ENCODE data around the gene OPA1.

The OPA1 gene

GRCh38 chr3:193621127-193621526 is 28.1 kb downstream of the OPA1 start:
- Histone ChIP-seq H3K27me3 (ENCODE audit: low read depth, low read length) (no peaks in the 10 kb centered on the region), H3K36me3 (ENCODE audit: control insufficient read depth in 1 of 2, insufficient read depth in 2 of 2, low read length in 2 of 2) (peaks cover 18 to 19% of the 10 kb centered on the region in 2 donors), H3K9me3 (ENCODE audit: control insufficient read depth in 1 of 2, low read length in 2 of 2) (no peaks in the 10 kb centered on the region), H3K4me1 (ENCODE audit: control insufficient read depth in 1 of 2, insufficient read depth in 2 of 2, low read length in 2 of 2) (peaks cover 0 to 3% of the 10 kb centered on the region in 2 donors), H3K27ac (ENCODE audit: low read length) (no peak overlapping the region), H3K4me3 (ENCODE audit: low read depth in 1 of 2, low read length in 2 of 2) (no peak overlapping the region)

- no peaks in the 10 kb centered on the region for H3K9me3 ChIP-seq (ENCODE audit: control insufficient read depth in 1 of 2, low read length in 2 of 2)
- H3K27me3 ChIP-seq (ENCODE audit: low read depth, low read length): no peaks in the 10 kb centered on the region
- H3K27ac ChIP-seq (ENCODE audit: low read length): no peak overlapping the region
- peaks cover 0 to 4% of the 10 kb centered on the region in 2 donors for H3K4me1 ChIP-seq (ENCODE audit: control insufficient read depth in 1 of 2, insufficient read depth in 2 of 2, low read length in 2 of 2)
- H3K4me3 ChIP-seq (ENCODE audit: low read depth in 1 of 2, low read length in 2 of 2): no peak overlapping the region
- peaks cover 8 to 22% of the 10 kb centered on the region in 2 donors for H3K36me3 ChIP-seq (ENCODE audit: control insufficient read depth in 1 of 2, insufficient read depth in 2 of 2, low read length in 2 of 2)
Observed at GRCh38 chr3:193630005-193630404, 37.0 kb downstream of the OPA1 start.

GRCh38 chr3:193637831-193638230 is 44.8 kb downstream of the OPA1 start:
- Histone ChIP-seq H3K36me3 (ENCODE audit: control insufficient read depth in 1 of 2, insufficient read depth in 2 of 2, low read length in 2 of 2) (peaks cover 26 to 30% of the 10 kb centered on the region in 2 donors), H3K4me1 (ENCODE audit: control insufficient read depth in 1 of 2, insufficient read depth in 2 of 2, low read length in 2 of 2) (no peaks in the 10 kb centered on the region), H3K27ac (ENCODE audit: low read length) (no peak overlapping the region), H3K4me3 (ENCODE audit: low read depth in 1 of 2, low read length in 2 of 2) (no peak overlapping the region), H3K9me3 (ENCODE audit: control insufficient read depth in 1 of 2, low read length in 2 of 2) (no peaks in the 10 kb centered on the region), H3K27me3 (ENCODE audit: low read depth, low read length) (no peaks in the 10 kb centered on the region)

- Histone ChIP-seq H3K36me3 (ENCODE audit: control insufficient read depth in 1 of 2, insufficient read depth in 2 of 2, low read length in 2 of 2) (peaks cover 26 to 38% of the 10 kb centered on the region in 2 donors), H3K4me3 (ENCODE audit: low read depth in 1 of 2, low read length in 2 of 2) (no peak overlapping the region), H3K4me1 (ENCODE audit: control insufficient read depth in 1 of 2, insufficient read depth in 2 of 2, low read length in 2 of 2) (no peaks in the 10 kb centered on the region), H3K27ac (ENCODE audit: low read length) (no peak overlapping the region), H3K9me3 (ENCODE audit: control insufficient read depth in 1 of 2, low read length in 2 of 2) (no peaks in the 10 kb centered on the region), H3K27me3 (ENCODE audit: low read depth, low read length) (no peaks in the 10 kb centered on the region)
Observed at GRCh38 chr3:193638833-193639232, 45.8 kb downstream of the OPA1 start.

GRCh38 chr3:193640165-193640715 is 47.2 kb downstream of the OPA1 start:
- H3K36me3 ChIP-seq (ENCODE audit: control insufficient read depth in 1 of 2, insufficient read depth in 2 of 2, low read length in 2 of 2): peaks cover 31 to 50% of the 10 kb centered on the region in 2 donors
- H3K27me3 ChIP-seq (ENCODE audit: low read depth, low read length): no peaks in the 10 kb centered on the region

GRCh38 chr3:193640728-193641439 is 47.9 kb downstream of the OPA1 start:
- Histone ChIP-seq H3K4me1 (ENCODE audit: control insufficient read depth in 1 of 2, insufficient read depth in 2 of 2, low read length in 2 of 2) (peaks cover 0 to 5% of the 10 kb centered on the region in 2 donors), H3K36me3 (ENCODE audit: control insufficient read depth in 1 of 2, insufficient read depth in 2 of 2, low read length in 2 of 2) (peaks cover 24 to 50% of the 10 kb centered on the region in 2 donors)

More at GRCh38 chr3:193640165-193640715, 47.2 kb downstream of the OPA1 start:
- Histone ChIP-seq H3K4me3 (ENCODE audit: low read depth in 1 of 2, low read length in 2 of 2) (no peak overlapping the region), H3K4me1 (ENCODE audit: control insufficient read depth in 1 of 2, insufficient read depth in 2 of 2, low read length in 2 of 2) (peaks cover 0 to 5% of the 10 kb centered on the region in 2 donors), H3K9me3 (ENCODE audit: control insufficient read depth in 1 of 2, low read length in 2 of 2) (no peaks in the 10 kb centered on the region), H3K27ac (ENCODE audit: low read length) (no peak overlapping the region)

GRCh38 chr3:193641440-193641775 is 48.4 kb downstream of the OPA1 start:
- H3K9me3 ChIP-seq (ENCODE audit: control insufficient read depth in 1 of 2, low read length in 2 of 2): no peaks in the 10 kb centered on the region
- H3K36me3 ChIP-seq (ENCODE audit: control insufficient read depth in 1 of 2, insufficient read depth in 2 of 2, low read length in 2 of 2): peaks cover 20 to 48% of the 10 kb centered on the region in 2 donors
- no peak overlapping the region for H3K4me3 ChIP-seq (ENCODE audit: low read depth in 1 of 2, low read length in 2 of 2)
- no peaks in the 10 kb centered on the region for H3K27me3 ChIP-seq (ENCODE audit: low read depth, low read length)
- peaks cover 0 to 5% of the 10 kb centered on the region in 2 donors for H3K4me1 ChIP-seq (ENCODE audit: control insufficient read depth in 1 of 2, insufficient read depth in 2 of 2, low read length in 2 of 2)
- H3K27ac ChIP-seq (ENCODE audit: low read length): no peak overlapping the region

More at GRCh38 chr3:193640728-193641439, 47.9 kb downstream of the OPA1 start:
- H3K9me3 ChIP-seq (ENCODE audit: control insufficient read depth in 1 of 2, low read length in 2 of 2): no peaks in the 10 kb centered on the region
- H3K27me3 ChIP-seq (ENCODE audit: low read depth, low read length): no peaks in the 10 kb centered on the region
- no peak overlapping the region for H3K27ac ChIP-seq (ENCODE audit: low read length)
- H3K4me3 ChIP-seq (ENCODE audit: low read depth in 1 of 2, low read length in 2 of 2): no peak overlapping the region

GRCh38 chr3:193645806-193646205 is 52.8 kb downstream of the OPA1 start:
- no peaks in the 10 kb centered on the region for H3K27me3 ChIP-seq (ENCODE audit: low read depth, low read length)
- H3K27ac ChIP-seq (ENCODE audit: low read length): no peak overlapping the region
- no peaks in the 10 kb centered on the region for H3K9me3 ChIP-seq (ENCODE audit: control insufficient read depth in 1 of 2, low read length in 2 of 2)
- H3K4me1 ChIP-seq (ENCODE audit: control insufficient read depth in 1 of 2, insufficient read depth in 2 of 2, low read length in 2 of 2): peaks cover 0 to 5% of the 10 kb centered on the region in 2 donors
- peaks cover 17 to 57% of the 10 kb centered on the region in 2 donors for H3K36me3 ChIP-seq (ENCODE audit: control insufficient read depth in 1 of 2, insufficient read depth in 2 of 2, low read length in 2 of 2)
- no peak overlapping the region for H3K4me3 ChIP-seq (ENCODE audit: low read depth in 1 of 2, low read length in 2 of 2)

GRCh38 chr3:193648542-193649076 is 55.6 kb downstream of the OPA1 start:
- no peaks in the 10 kb centered on the region for H3K9me3 ChIP-seq (ENCODE audit: control insufficient read depth in 1 of 2, low read length in 2 of 2)
- peaks cover 21 to 60% of the 10 kb centered on the region in 2 donors for H3K36me3 ChIP-seq (ENCODE audit: control insufficient read depth in 1 of 2, insufficient read depth in 2 of 2, low read length in 2 of 2)
- no peak overlapping the region for H3K27ac ChIP-seq (ENCODE audit: low read length)
- H3K4me3 ChIP-seq (ENCODE audit: low read depth in 1 of 2, low read length in 2 of 2): no peak overlapping the region
- H3K4me1 ChIP-seq (ENCODE audit: control insufficient read depth in 1 of 2, insufficient read depth in 2 of 2, low read length in 2 of 2): peaks cover 0 to 5% of the 10 kb centered on the region in 2 donors
- H3K27me3 ChIP-seq (ENCODE audit: low read depth, low read length): no peaks in the 10 kb centered on the region

- Histone ChIP-seq H3K4me1 (ENCODE audit: control insufficient read depth in 1 of 2, insufficient read depth in 2 of 2, low read length in 2 of 2) (no peaks in the 10 kb centered on the region), H3K27ac (ENCODE audit: low read length) (no peak overlapping the region), H3K27me3 (ENCODE audit: low read depth, low read length) (no peaks in the 10 kb centered on the region), H3K9me3 (ENCODE audit: control insufficient read depth in 1 of 2, low read length in 2 of 2) (no peaks in the 10 kb centered on the region), H3K36me3 (ENCODE audit: control insufficient read depth in 1 of 2, insufficient read depth in 2 of 2, low read length in 2 of 2) (peaks cover 22 to 49% of the 10 kb centered on the region in 2 donors), H3K4me3 (ENCODE audit: low read depth in 1 of 2, low read length in 2 of 2) (no peak overlapping the region)
Observed at GRCh38 chr3:193650585-193650984, 57.6 kb downstream of the OPA1 start.

GRCh38 chr3:193655831-193656433 is 62.9 kb downstream of the OPA1 start:
- Histone ChIP-seq H3K36me3 (ENCODE audit: control insufficient read depth in 1 of 2, insufficient read depth in 2 of 2, low read length in 2 of 2) (peaks cover 29 to 46% of the 10 kb centered on the region in 2 donors), H3K4me1 (ENCODE audit: control insufficient read depth in 1 of 2, insufficient read depth in 2 of 2, low read length in 2 of 2) (no peaks in the 10 kb centered on the region), H3K27ac (ENCODE audit: low read length) (no peak overlapping the region), H3K27me3 (ENCODE audit: low read depth, low read length) (no peaks in the 10 kb centered on the region), H3K4me3 (ENCODE audit: low read depth in 1 of 2, low read length in 2 of 2) (no peak overlapping the region), H3K9me3 (ENCODE audit: control insufficient read depth in 1 of 2, low read length in 2 of 2) (no peaks in the 10 kb centered on the region)
